ENCODE data around the gene NLN. TPM values are rescaled to one million over a fixed set of nuclear protein-coding genes. Genes with fewer than 3 reads are reported as not detected.

The NLN gene
- total and polyA plus RNA-seq, 2 donors from 2014 or later: 6.2 to 25.0 TPM

- DNase-seq: no peak
- H3K4me1 ChIP-seq (ENCODE audit: control insufficient read depth in 2 of 3, insufficient read depth in 2 of 3, low read depth in 1 of 3, low read length in 3 of 3): peaks cover 0 to 2% (median 0%) of the 10 kb centered on the region in 3 donors
- no peaks in the 10 kb centered on the region for H3K27me3 ChIP-seq (ENCODE audit: control insufficient read depth, insufficient read depth, low read length)
- no peak overlapping the region for H3K27ac ChIP-seq (ENCODE audit: low read depth in 2 of 2, low read length in 2 of 2)
- no peaks in the 10 kb centered on the region for H3K9me3 ChIP-seq (ENCODE audit: control insufficient read depth in 2 of 3, insufficient read depth in 1 of 3, low read length in 3 of 3)
- no peak overlapping the region for H3K4me3 ChIP-seq (ENCODE audit: low read length in 3 of 3)
- intact Hi-C loops (cut with DNase I): no loop called here
- FAIRE-seq: no peak
- no peaks in the 10 kb centered on the region for H3K36me3 ChIP-seq (ENCODE audit: control insufficient read depth in 2 of 3, insufficient read depth in 3 of 3, low read length in 3 of 3)
- no peak for TF ChIP-seq CTCF (IDR thresholded peaks at IDR 0.05; ENCODE audit: borderline replicate concordance, extremely low read depth, insufficient read depth)
- H3K9ac ChIP-seq (ENCODE audit: low read length in 3 of 3): no peak overlapping the region
Measured at GRCh38 chr5:65696892-65697291, 25.1 kb upstream of the NLN start.

GRCh38 chr5:65699338-65699737 lies 22.7 kb upstream of the NLN start:
- Histone ChIP-seq H3K27ac (ENCODE audit: low read depth in 2 of 2, low read length in 2 of 2) (no peak overlapping the region), H3K27me3 (ENCODE audit: control insufficient read depth, insufficient read depth, low read length) (no peaks in the 10 kb centered on the region), H3K4me3 (ENCODE audit: low read length in 3 of 3) (no peak overlapping the region), H3K36me3 (ENCODE audit: control insufficient read depth in 2 of 3, insufficient read depth in 3 of 3, low read length in 3 of 3) (no peaks in the 10 kb centered on the region), H3K9ac (ENCODE audit: low read length in 3 of 3) (no peak overlapping the region), H3K9me3 (ENCODE audit: control insufficient read depth in 2 of 3, insufficient read depth in 1 of 3, low read length in 3 of 3) (no peaks in the 10 kb centered on the region), H3K4me1 (ENCODE audit: control insufficient read depth in 2 of 3, insufficient read depth in 2 of 3, low read depth in 1 of 3, low read length in 3 of 3) (peaks cover 0 to 2% (median 0%) of the 10 kb centered on the region in 3 donors)
- TF ChIP-seq CTCF (IDR thresholded peaks at IDR 0.05; ENCODE audit: borderline replicate concordance, extremely low read depth, insufficient read depth): no peak
- DNase-seq (no peak), FAIRE-seq (no peak)
- intact Hi-C loops (cut with DNase I): no loop called here

- Histone ChIP-seq H3K9ac (ENCODE audit: low read length in 3 of 3) (no peak overlapping the region), H3K4me1 (ENCODE audit: control insufficient read depth in 2 of 3, insufficient read depth in 2 of 3, low read depth in 1 of 3, low read length in 3 of 3) (no peaks in the 10 kb centered on the region), H3K27ac (ENCODE audit: low read depth in 2 of 2, low read length in 2 of 2) (no peak overlapping the region), H3K9me3 (ENCODE audit: control insufficient read depth in 2 of 3, insufficient read depth in 1 of 3, low read length in 3 of 3) (no peaks in the 10 kb centered on the region), H3K36me3 (ENCODE audit: control insufficient read depth in 2 of 3, insufficient read depth in 3 of 3, low read length in 3 of 3) (no peaks in the 10 kb centered on the region), H3K27me3 (ENCODE audit: control insufficient read depth, insufficient read depth, low read length) (no peaks in the 10 kb centered on the region), H3K4me3 (ENCODE audit: low read length in 3 of 3) (no peak overlapping the region)
- DNase-seq: no peak
- no peak for FAIRE-seq
- intact Hi-C loops (cut with DNase I): no loop called here
- TF ChIP-seq CTCF (IDR thresholded peaks at IDR 0.05; ENCODE audit: borderline replicate concordance, extremely low read depth, insufficient read depth): no peak
Measured at GRCh38 chr5:65702036-65702435, 20.0 kb upstream of the NLN start.

GRCh38 chr5:65704621-65705239 lies 17.3 kb upstream of the NLN start:
- intact Hi-C loops (cut with DNase I): no loop called here
- no peak overlapping the region for H3K27ac ChIP-seq (ENCODE audit: low read depth in 2 of 2, low read length in 2 of 2)
- no peaks in the 10 kb centered on the region for H3K4me1 ChIP-seq (ENCODE audit: control insufficient read depth in 2 of 3, insufficient read depth in 2 of 3, low read depth in 1 of 3, low read length in 3 of 3)
- no peaks in the 10 kb centered on the region for H3K36me3 ChIP-seq (ENCODE audit: control insufficient read depth in 2 of 3, insufficient read depth in 3 of 3, low read length in 3 of 3)
- TF ChIP-seq CTCF (IDR thresholded peaks at IDR 0.05; ENCODE audit: borderline replicate concordance, extremely low read depth, insufficient read depth): no peak
- H3K4me3 ChIP-seq (ENCODE audit: low read length in 3 of 3): no peak overlapping the region
- no peaks in the 10 kb centered on the region for H3K9me3 ChIP-seq (ENCODE audit: control insufficient read depth in 2 of 3, insufficient read depth in 1 of 3, low read length in 3 of 3)
- H3K9ac ChIP-seq (ENCODE audit: low read length in 3 of 3): no peak overlapping the region
- DNase-seq: no peak
- FAIRE-seq: no peak
- H3K27me3 ChIP-seq (ENCODE audit: control insufficient read depth, insufficient read depth, low read length): no peaks in the 10 kb centered on the region

All from kidney (tissue), 14 donors.